Breast epithelium (tissue), 4 donors: ENCODE data around the gene ADAT3. TPM values are rescaled to one million over a fixed set of nuclear protein-coding genes. Genes with fewer than 3 reads are reported as not detected.

ENCODE experiments used
- DNase-seq, 2 donors: peaks; one replicate each; pipeline ENCODE4 v3.0.0-alpha.2; 2019; ENCODE audit warnings: low spot score in 2 of 2
- H3K27ac ChIP-seq, 2 donors: fragments of 200-600 bp; sonication (generic) in 1 of 2; one replicate each; pipeline ENCODE4 v1.5.1; 2016 to 2019; ENCODE audit warnings: mild to moderate bottlenecking in 1 of 2
- H3K27me3 ChIP-seq, 2 donors: fragments of 200-600 bp; sonication (generic) in 1 of 2; one replicate each; pipeline versions ENCODE4 v1.5.1 to v1.6.0; 2017 to 2019; ENCODE audit warnings: control low read depth in 1 of 2, mild to moderate bottlenecking in 1 of 2
- H3K36me3 ChIP-seq: fragments of 200-600 bp; one replicate; pipeline ENCODE4 v1.5.1; 2019
- H3K4me1 ChIP-seq, 2 donors: fragments of 200-600 bp; sonication (generic); one replicate each; pipeline ENCODE4 v1.5.1; 2016 to 2019; ENCODE audit warnings: control low read depth in 1 of 2
- H3K4me3 ChIP-seq, 3 donors: fragments of 200-600 bp; sonication (generic); 1 replicate in 2 of 3; 2 replicates in 1 of 3; pipeline ENCODE4 v1.5.1; 2016 to 2019; ENCODE audit warnings: mild to moderate bottlenecking in 3 of 3, moderate library complexity in 2 of 3
- H3K9me3 ChIP-seq, 2 donors: fragments of 200-600 bp; sonication (generic) in 1 of 2; one replicate each; pipeline ENCODE4 v1.5.1; 2016 to 2019; ENCODE audit warnings: control low read depth in 1 of 2
- POLR2A ChIP-seq: fragments of 450-650 bp; IDR thresholded peaks from one replicate; pipeline ENCODE4 v1.6.1; 2016; ENCODE audit warnings: antibody characterized with exemption, mild to moderate bottlenecking, moderate library complexity
- POLR2AphosphoS5 ChIP-seq, 3 donors: sonication (generic); formaldehyde crosslinking; IDR thresholded peaks; one replicate each; pipeline ENCODE4 v1.6.1; 2017; ENCODE audit warnings: antibody characterized with exemption in 3 of 3
- intact Hi-C: fragments of 100-400 bp; cut with DNase I; formaldehyde crosslinking; loops from one replicate; pipeline ENCODE4 v1.15.1; 2023; ENCODE audit warnings: low total_unique reads
- total RNA-seq, 3 donors: library from RNA; depleted of rRNA; stranded (reverse); fragments of >200 nt; gene quantifications; one replicate each; pipeline ENCODE4 v1.1.0, GENCODE V29; 2016
- TF ChIP-seq, protein P1 (sequence below), 3 donors: fragments of 450-650 bp; IDR thresholded peaks; one replicate each; pipeline ENCODE4 v1.5.1; 2016 to 2017; ENCODE audit warnings: antibody characterized with exemption in 3 of 3, mild to moderate bottlenecking in 3 of 3, moderate library complexity in 3 of 3

The ADAT3 gene
- total RNA-seq, 3 donors from 2014 or later, result 1.1 to 5.4 (median 4.9) TPM

- no peaks in the 10 kb centered on the region for H3K27me3 ChIP-seq
- intact Hi-C loops, result loop anchor here (1.0 kb wide), 1 partner anchor 37 kb away; no protein-coding TSS in a partner anchor
- H3K4me3 ChIP-seq, result no peak overlapping the region
- H3K36me3 ChIP-seq, result no peaks in the 10 kb centered on the region
- DNase-seq, result no peak
- no peaks in the 10 kb centered on the region for H3K4me1 ChIP-seq
- H3K27ac ChIP-seq, result no peak overlapping the region
- H3K9me3 ChIP-seq, result no peaks in the 10 kb centered on the region
- TF ChIP-seq, protein P1, sequence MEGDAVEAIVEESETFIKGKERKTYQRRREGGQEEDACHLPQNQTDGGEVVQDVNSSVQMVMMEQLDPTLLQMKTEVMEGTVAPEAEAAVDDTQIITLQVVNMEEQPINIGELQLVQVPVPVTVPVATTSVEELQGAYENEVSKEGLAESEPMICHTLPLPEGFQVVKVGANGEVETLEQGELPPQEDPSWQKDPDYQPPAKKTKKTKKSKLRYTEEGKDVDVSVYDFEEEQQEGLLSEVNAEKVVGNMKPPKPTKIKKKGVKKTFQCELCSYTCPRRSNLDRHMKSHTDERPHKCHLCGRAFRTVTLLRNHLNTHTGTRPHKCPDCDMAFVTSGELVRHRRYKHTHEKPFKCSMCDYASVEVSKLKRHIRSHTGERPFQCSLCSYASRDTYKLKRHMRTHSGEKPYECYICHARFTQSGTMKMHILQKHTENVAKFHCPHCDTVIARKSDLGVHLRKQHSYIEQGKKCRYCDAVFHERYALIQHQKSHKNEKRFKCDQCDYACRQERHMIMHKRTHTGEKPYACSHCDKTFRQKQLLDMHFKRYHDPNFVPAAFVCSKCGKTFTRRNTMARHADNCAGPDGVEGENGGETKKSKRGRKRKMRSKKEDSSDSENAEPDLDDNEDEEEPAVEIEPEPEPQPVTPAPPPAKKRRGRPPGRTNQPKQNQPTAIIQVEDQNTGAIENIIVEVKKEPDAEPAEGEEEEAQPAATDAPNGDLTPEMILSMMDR (IDR thresholded peaks at IDR 0.05), result no peak
- no peak for TF ChIP-seq POLR2A
Observed at GRCh38 chr19:1949304-1950101, 44.3 kb downstream of the ADAT3 start.

DNA sequence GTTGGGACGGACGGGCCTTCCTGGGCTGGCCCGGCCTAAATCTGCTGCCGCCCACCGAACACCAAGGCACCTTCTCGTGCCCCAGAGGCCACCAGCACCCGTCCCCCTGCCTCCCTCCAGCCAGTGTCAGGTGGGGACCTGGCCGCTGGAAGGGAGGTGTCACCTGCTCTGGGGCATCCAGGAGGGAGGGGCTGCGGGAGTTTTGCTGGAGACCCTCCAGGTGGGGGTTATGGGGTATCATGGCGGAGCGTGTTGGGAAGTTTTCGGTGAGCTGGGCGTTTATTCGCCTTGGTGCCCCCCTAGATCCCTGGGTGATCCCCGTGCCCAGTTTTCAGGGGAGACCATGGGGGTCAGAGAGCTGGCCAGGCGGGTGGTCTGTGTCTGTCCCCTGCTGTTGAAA, 45.4 kb downstream of the ADAT3 start:
- Histone ChIP-seq H3K9me3 (no peaks in the 10 kb centered on the region), H3K36me3 (no peaks in the 10 kb centered on the region), H3K4me3 (no peak overlapping the region), H3K27me3 (no peaks in the 10 kb centered on the region), H3K4me1 (no peaks in the 10 kb centered on the region), H3K27ac (no peak overlapping the region)
- no peak for DNase-seq
- intact Hi-C loops, result loop anchor here (1.0 kb wide), 1 partner anchor 36 kb away; no protein-coding TSS in a partner anchor
- TF ChIP-seq POLR2AphosphoS5 (IDR thresholded peaks at IDR 0.05), result no peak
- TF ChIP-seq POLR2A, result no peak
- TF ChIP-seq, protein P1 (IDR thresholded peaks at IDR 0.05), result no peak

GRCh38 chr19:1952635-1953034, 47.4 kb downstream of the ADAT3 start:
- no peak overlapping the region for H3K4me3 ChIP-seq
- no peaks in the 10 kb centered on the region for H3K36me3 ChIP-seq
- H3K4me1 ChIP-seq, result no peaks in the 10 kb centered on the region
- intact Hi-C loops, result no loop called here
- DNase-seq, result no peak
- TF ChIP-seq, protein P1 (IDR thresholded peaks at IDR 0.05), result no peak
- TF ChIP-seq POLR2AphosphoS5 (IDR thresholded peaks at IDR 0.05), result no peak
- no peak for TF ChIP-seq POLR2A
- H3K27me3 ChIP-seq, result no peaks in the 10 kb centered on the region
- no peak overlapping the region for H3K27ac ChIP-seq
- no peaks in the 10 kb centered on the region for H3K9me3 ChIP-seq

GRCh38 chr19:1953037-1953436, 47.8 kb downstream of the ADAT3 start:
- H3K9me3 ChIP-seq, result no peaks in the 10 kb centered on the region
- intact Hi-C loops, result no loop called here
- TF ChIP-seq POLR2A (no peak), POLR2AphosphoS5 (IDR thresholded peaks at IDR 0.05) (no peak)
- TF ChIP-seq, protein P1 (IDR thresholded peaks at IDR 0.05), result no peak
- H3K27ac ChIP-seq, result no peak overlapping the region
- no peaks in the 10 kb centered on the region for H3K27me3 ChIP-seq
- H3K36me3 ChIP-seq, result no peaks in the 10 kb centered on the region
- DNase-seq, result no peak
- no peak overlapping the region for H3K4me3 ChIP-seq
- no peaks in the 10 kb centered on the region for H3K4me1 ChIP-seq

DNA sequence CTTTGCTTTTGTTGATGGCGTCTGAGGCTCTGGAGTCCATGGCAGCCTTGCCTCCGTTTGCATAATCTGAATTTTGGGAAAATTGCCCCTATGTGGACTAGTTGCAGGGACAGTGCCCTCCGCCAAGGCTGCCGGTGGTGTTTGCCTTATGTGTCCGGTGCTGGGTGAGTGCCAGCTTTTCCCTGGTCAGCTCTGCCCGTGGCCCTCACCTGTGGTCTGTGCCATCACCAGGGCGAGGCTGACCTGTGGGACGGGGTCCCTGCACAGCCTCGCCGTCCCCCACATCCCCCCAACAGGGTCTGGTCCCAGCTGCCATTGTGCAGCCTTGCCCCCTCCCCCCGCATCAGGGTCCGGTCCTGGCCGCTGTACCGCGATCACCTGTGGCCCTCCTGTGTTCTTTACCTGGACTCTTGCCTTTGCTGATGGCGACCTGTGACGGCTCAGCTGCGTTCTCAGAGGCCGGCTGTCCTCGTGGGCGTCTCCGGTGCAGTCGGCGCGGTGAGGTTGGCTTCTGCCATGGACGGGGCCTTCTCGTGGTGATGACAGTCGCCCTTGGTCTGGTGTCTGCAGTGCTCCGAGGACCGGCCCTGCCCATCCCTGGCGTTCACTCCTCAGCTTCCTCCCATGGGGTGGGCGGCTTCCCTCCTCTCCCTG, 48.4 kb downstream of the ADAT3 start:
- no peaks in the 10 kb centered on the region for H3K27me3 ChIP-seq
- no peak overlapping the region for H3K4me3 ChIP-seq
- no peaks in the 10 kb centered on the region for H3K4me1 ChIP-seq
- TF ChIP-seq, protein P1 (IDR thresholded peaks at IDR 0.05), result no peak
- TF ChIP-seq POLR2AphosphoS5 (IDR thresholded peaks at IDR 0.05) (no peak), POLR2A (no peak)
- no peaks in the 10 kb centered on the region for H3K36me3 ChIP-seq
- no peak overlapping the region for H3K27ac ChIP-seq
- H3K9me3 ChIP-seq, result no peaks in the 10 kb centered on the region
- DNase-seq, result no peak
- intact Hi-C loops, result no loop called here
